ENCODE results near the gene PRR33.

Gene PRR33

GRCh38 chr11:1844221-1845094, 47.2 kb downstream of the PRR33 start:
- TF ChIP-seq, protein P1, sequence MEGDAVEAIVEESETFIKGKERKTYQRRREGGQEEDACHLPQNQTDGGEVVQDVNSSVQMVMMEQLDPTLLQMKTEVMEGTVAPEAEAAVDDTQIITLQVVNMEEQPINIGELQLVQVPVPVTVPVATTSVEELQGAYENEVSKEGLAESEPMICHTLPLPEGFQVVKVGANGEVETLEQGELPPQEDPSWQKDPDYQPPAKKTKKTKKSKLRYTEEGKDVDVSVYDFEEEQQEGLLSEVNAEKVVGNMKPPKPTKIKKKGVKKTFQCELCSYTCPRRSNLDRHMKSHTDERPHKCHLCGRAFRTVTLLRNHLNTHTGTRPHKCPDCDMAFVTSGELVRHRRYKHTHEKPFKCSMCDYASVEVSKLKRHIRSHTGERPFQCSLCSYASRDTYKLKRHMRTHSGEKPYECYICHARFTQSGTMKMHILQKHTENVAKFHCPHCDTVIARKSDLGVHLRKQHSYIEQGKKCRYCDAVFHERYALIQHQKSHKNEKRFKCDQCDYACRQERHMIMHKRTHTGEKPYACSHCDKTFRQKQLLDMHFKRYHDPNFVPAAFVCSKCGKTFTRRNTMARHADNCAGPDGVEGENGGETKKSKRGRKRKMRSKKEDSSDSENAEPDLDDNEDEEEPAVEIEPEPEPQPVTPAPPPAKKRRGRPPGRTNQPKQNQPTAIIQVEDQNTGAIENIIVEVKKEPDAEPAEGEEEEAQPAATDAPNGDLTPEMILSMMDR (IDR thresholded peaks at IDR 0.05; ENCODE audit: insufficient read depth, low read length, poor library complexity, severe bottlenecking): no peak
- Histone ChIP-seq H3K36me3 (ENCODE audit: control insufficient read depth, insufficient read depth, low read length) (no peaks in the 10 kb centered on the region), H3K27me3 (replicated peaks; ENCODE audit: control insufficient read depth, insufficient read depth, low read length) (no peaks in the 10 kb centered on the region), H3K4me3 (replicated peaks; ENCODE audit: low read depth, low read length) (no peak overlapping the region)
- DNase-seq (ENCODE audit: extremely low read depth, insufficient read length): no peak

GRCh38 chr11:1843796-1844195, 47.9 kb downstream of the PRR33 start:
- no peak overlapping the region for H3K4me3 ChIP-seq (replicated peaks; ENCODE audit: low read depth, low read length)
- H3K27me3 ChIP-seq (replicated peaks; ENCODE audit: control insufficient read depth, insufficient read depth, low read length): no peaks in the 10 kb centered on the region
- DNase-seq (ENCODE audit: extremely low read depth, insufficient read length): no peak
- TF ChIP-seq, protein P1 (IDR thresholded peaks at IDR 0.05; ENCODE audit: insufficient read depth, low read length, poor library complexity, severe bottlenecking): no peak
- no peaks in the 10 kb centered on the region for H3K36me3 ChIP-seq (ENCODE audit: control insufficient read depth, insufficient read depth, low read length)

- no peak for DNase-seq (ENCODE audit: extremely low read depth, insufficient read length)
- Histone ChIP-seq H3K36me3 (ENCODE audit: control insufficient read depth, insufficient read depth, low read length) (no peaks in the 10 kb centered on the region), H3K4me3 (replicated peaks; ENCODE audit: low read depth, low read length) (no peak overlapping the region), H3K27me3 (replicated peaks; ENCODE audit: control insufficient read depth, insufficient read depth, low read length) (no peaks in the 10 kb centered on the region)
- TF ChIP-seq, protein P1 (IDR thresholded peaks at IDR 0.05; ENCODE audit: insufficient read depth, low read length, poor library complexity, severe bottlenecking): no peak
Observed at GRCh38 chr11:1843098-1843473, 48.6 kb downstream of the PRR33 start.

- TF ChIP-seq, protein P1 (IDR thresholded peaks at IDR 0.05; ENCODE audit: insufficient read depth, low read length, poor library complexity, severe bottlenecking): no peak
Observed at GRCh38 chr11:1842149-1843097, 49.3 kb downstream of the PRR33 start.

GRCh38 chr11:1841511-1842148, 50.1 kb downstream of the PRR33 start:
- Histone ChIP-seq H3K4me3 (replicated peaks; ENCODE audit: low read depth, low read length) (no peak overlapping the region), H3K27me3 (replicated peaks; ENCODE audit: control insufficient read depth, insufficient read depth, low read length) (no peaks in the 10 kb centered on the region), H3K36me3 (ENCODE audit: control insufficient read depth, insufficient read depth, low read length) (no peaks in the 10 kb centered on the region)
- DNase-seq (ENCODE audit: extremely low read depth, insufficient read length): peak; percentile 9
- TF ChIP-seq, protein P1 (IDR thresholded peaks at IDR 0.05; ENCODE audit: insufficient read depth, low read length, poor library complexity, severe bottlenecking): no peak

More at GRCh38 chr11:1842149-1843097, 49.3 kb downstream of the PRR33 start:
- Histone ChIP-seq H3K27me3 (replicated peaks; ENCODE audit: control insufficient read depth, insufficient read depth, low read length) (no peaks in the 10 kb centered on the region), H3K36me3 (ENCODE audit: control insufficient read depth, insufficient read depth, low read length) (no peaks in the 10 kb centered on the region), H3K4me3 (replicated peaks; ENCODE audit: low read depth, low read length) (no peak overlapping the region)
- DNase-seq (ENCODE audit: extremely low read depth, insufficient read length): no peak

All from GM06990 (cell line).